Fibroblast of mammary gland (primary cell): ENCODE data around the gene SZT2.
A peak's percentile ranks its signal among the peaks of the same experiment; 100 is the strongest.
"Not testable (repeated sequence)": the region's sequence is repeated elsewhere in the genome, so short reads cannot be mapped to it uniquely, and the experiment has no call there.

Experiments
- DNase-seq: peaks from one replicate; pipeline ENCODE4 v3.0.0-alpha.2; 2010; ENCODE audit warnings: low read depth
- H3K4me3 ChIP-seq: 2 replicates; pipeline ENCODE4 v1.5.1; 2011; ENCODE audit warnings: low read depth, mild to moderate bottlenecking, low read length, moderate library complexity; ENCODE audit not compliant: control insufficient read depth
- CTCF ChIP-seq: conservative IDR thresholded peaks from 2 replicates; pipeline ENCODE4 v1.5.1; 2011; ENCODE audit warnings: low read depth, low read length, inconsistent platforms; ENCODE audit not compliant: control insufficient read depth, insufficient read depth

Gene SZT2

DNA sequence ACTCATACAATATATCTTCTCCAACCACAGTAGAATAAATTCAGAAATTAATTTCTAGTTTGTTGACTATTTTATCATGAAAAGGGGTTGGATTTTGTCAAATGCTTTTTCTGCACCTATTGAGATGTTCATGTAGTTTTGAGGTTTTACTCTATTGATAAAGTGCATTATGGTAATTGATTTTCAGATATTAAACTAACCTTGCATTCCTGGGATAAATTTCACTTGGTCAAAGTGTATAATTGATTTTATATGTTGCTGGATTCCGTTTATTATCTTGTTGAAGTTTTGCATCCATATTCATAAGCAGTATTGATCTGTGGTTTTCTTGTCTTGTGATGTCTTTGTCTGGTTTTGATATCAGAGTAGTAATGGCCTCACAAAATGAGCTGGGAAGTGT lies 98.5 kb downstream of the SZT2 start:
- no peak for DNase-seq
- H3K4me3 ChIP-seq = no peak overlapping the region
- no peak for TF ChIP-seq CTCF

DNA sequence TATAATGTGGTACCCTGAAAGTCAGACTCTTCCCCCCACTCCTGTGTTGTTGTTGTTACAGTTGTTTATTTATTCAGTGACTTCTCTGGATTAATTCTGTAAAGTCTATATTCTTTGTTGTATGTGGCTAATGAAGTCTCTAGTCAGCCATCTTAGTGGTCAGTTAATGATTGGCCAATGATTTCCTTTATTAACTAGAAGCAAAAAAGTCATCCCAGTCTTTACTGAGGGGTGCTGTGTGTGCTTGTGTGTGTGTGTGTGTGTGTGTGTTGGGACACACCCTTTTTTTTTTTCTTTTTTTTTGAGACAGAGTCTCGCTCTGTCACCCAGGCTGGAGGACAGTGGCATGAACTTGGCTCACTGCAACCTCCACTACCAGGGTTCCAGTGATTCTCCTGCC lies 101.4 kb downstream of the SZT2 start:
- TF ChIP-seq CTCF = no peak
- no peak for DNase-seq
- H3K4me3 ChIP-seq = no peak overlapping the region

GRCh38 chr1:43492826-43493225 lies 103.1 kb downstream of the SZT2 start:
- DNase-seq = peak; percentile 50
- no peak for TF ChIP-seq CTCF
- H3K4me3 ChIP-seq = no peak overlapping the region

- no peak for TF ChIP-seq CTCF
- DNase-seq = peak; percentile 12
- H3K4me3 ChIP-seq = no peak overlapping the region
Measured at GRCh38 chr1:43493661-43494450, 104.2 kb downstream of the SZT2 start.

GRCh38 chr1:43495204-43495603 lies 105.5 kb downstream of the SZT2 start:
- DNase-seq = no peak
- H3K4me3 ChIP-seq = no peak overlapping the region
- TF ChIP-seq CTCF = no peak

GRCh38 chr1:43499898-43500297 lies 110.2 kb downstream of the SZT2 start:
- TF ChIP-seq CTCF = no peak
- no peak overlapping the region for H3K4me3 ChIP-seq
- DNase-seq = no peak

DNA sequence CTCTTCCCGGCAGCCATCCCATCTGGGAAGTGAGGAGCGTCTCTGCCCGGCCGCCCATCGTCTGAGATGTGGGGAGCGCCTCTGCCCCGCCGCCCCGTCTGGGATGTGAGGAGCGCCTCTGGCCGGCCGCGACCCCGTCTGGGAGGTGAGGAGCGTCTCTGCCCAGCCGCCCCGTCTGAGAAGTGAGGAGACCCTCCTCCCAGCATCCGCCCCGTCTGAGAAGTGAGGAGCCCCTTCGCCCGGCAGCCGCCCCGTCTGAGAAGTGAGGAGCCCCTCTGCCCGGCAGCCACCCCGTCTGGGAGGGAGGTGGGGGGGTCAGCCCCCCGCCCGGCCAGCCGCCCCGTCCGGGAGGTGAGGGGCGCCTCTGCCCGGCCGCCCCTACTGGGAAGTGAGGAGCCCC lies 112.1 kb downstream of the SZT2 start:
- not testable (repeated sequence) for DNase-seq, H3K4me3 ChIP-seq
